ENCODE results near the gene MYO15A.
A peak's percentile ranks its signal among the peaks of the same experiment; 100 is the strongest.

MYO15A gene

GRCh38 chr17:18218756-18219415 lies 110.3 kb downstream of the MYO15A start:
- H3K9ac ChIP-seq (ENCODE audit: insufficient read length, low read depth), result no peak overlapping the region
- DNase-seq (ENCODE audit: low read depth, low spot score), result no peak
- no peaks in the 10 kb centered on the region for H3K9me3 ChIP-seq (ENCODE audit: insufficient read depth, low read length)
- peaks cover 3% of the 10 kb centered on the region for H3K4me1 ChIP-seq (ENCODE audit: insufficient read depth, insufficient read length)
- H3K4me3 ChIP-seq (ENCODE audit: insufficient read length, low read depth), result no peak overlapping the region
- no peaks in the 10 kb centered on the region for H3K36me3 ChIP-seq (ENCODE audit: insufficient read depth, insufficient read length, low read length)
- TF ChIP-seq SUZ12 (IDR thresholded peaks at IDR 0.05; ENCODE audit: extremely low read depth, insufficient read depth, insufficient read length) (no peak), YY1 (IDR thresholded peaks at IDR 0.05; ENCODE audit: insufficient read depth, insufficient read length) (no peak), ZNF274 (IDR thresholded peaks at IDR 0.05; ENCODE audit: low read depth, low read length) (no peak)
- H3K27me3 ChIP-seq (ENCODE audit: insufficient read depth, insufficient read length), result no peaks in the 10 kb centered on the region

GRCh38 chr17:18224053-18224386 lies 115.5 kb downstream of the MYO15A start:
- Histone ChIP-seq H3K27me3 (ENCODE audit: insufficient read depth, insufficient read length) (no peaks in the 10 kb centered on the region), H3K4me1 (ENCODE audit: insufficient read depth, insufficient read length) (peaks cover 5% of the 10 kb centered on the region), H3K4me3 (ENCODE audit: insufficient read length, low read depth) (peak overlapping the region; percentile 33), H3K36me3 (ENCODE audit: insufficient read depth, insufficient read length, low read length) (peaks cover 6% of the 10 kb centered on the region), H3K9me3 (ENCODE audit: insufficient read depth, low read length) (no peaks in the 10 kb centered on the region), H3K9ac (ENCODE audit: insufficient read length, low read depth) (peak overlapping the region; percentile 86)
- no peak for TF ChIP-seq SUZ12 (IDR thresholded peaks at IDR 0.05; ENCODE audit: extremely low read depth, insufficient read depth, insufficient read length)
- TF ChIP-seq ZNF274 (IDR thresholded peaks at IDR 0.05; ENCODE audit: low read depth, low read length), result no peak
- no peak for TF ChIP-seq YY1 (IDR thresholded peaks at IDR 0.05; ENCODE audit: insufficient read depth, insufficient read length)
- no peak for DNase-seq (ENCODE audit: low read depth, low spot score)

GRCh38 chr17:18224387-18225120 lies 116.0 kb downstream of the MYO15A start:
- DNase-seq (ENCODE audit: low read depth, low spot score), result peak; percentile 79
- Histone ChIP-seq H3K4me1 (ENCODE audit: insufficient read depth, insufficient read length) (peaks cover 5% of the 10 kb centered on the region), H3K27me3 (ENCODE audit: insufficient read depth, insufficient read length) (no peaks in the 10 kb centered on the region), H3K4me3 (ENCODE audit: insufficient read length, low read depth) (peak overlapping the region; percentile 52), H3K9me3 (ENCODE audit: insufficient read depth, low read length) (no peaks in the 10 kb centered on the region), H3K36me3 (ENCODE audit: insufficient read depth, insufficient read length, low read length) (peaks cover 8% of the 10 kb centered on the region), H3K9ac (ENCODE audit: insufficient read length, low read depth) (peak overlapping the region; percentile 86)
- TF ChIP-seq SUZ12 (IDR thresholded peaks at IDR 0.05; ENCODE audit: extremely low read depth, insufficient read depth, insufficient read length) (no peak), ZNF274 (IDR thresholded peaks at IDR 0.05; ENCODE audit: low read depth, low read length) (no peak), YY1 (IDR thresholded peaks at IDR 0.05; ENCODE audit: insufficient read depth, insufficient read length) (no peak)

- Histone ChIP-seq H3K36me3 (ENCODE audit: insufficient read depth, insufficient read length, low read length) (peaks cover 13% of the 10 kb centered on the region), H3K27me3 (ENCODE audit: insufficient read depth, insufficient read length) (no peaks in the 10 kb centered on the region), H3K4me3 (ENCODE audit: insufficient read length, low read depth) (peak within 1 kb of the TSS; percentile 79), H3K4me1 (ENCODE audit: insufficient read depth, insufficient read length) (peaks cover 8% of the 10 kb centered on the region), H3K9me3 (ENCODE audit: insufficient read depth, low read length) (no peaks in the 10 kb centered on the region), H3K9ac (ENCODE audit: insufficient read length, low read depth) (peak within 1 kb of the TSS; percentile 92)
- TF ChIP-seq YY1 (IDR thresholded peaks at IDR 0.05; ENCODE audit: insufficient read depth, insufficient read length) (no peak), ZNF274 (IDR thresholded peaks at IDR 0.05; ENCODE audit: low read depth, low read length) (no peak), SUZ12 (IDR thresholded peaks at IDR 0.05; ENCODE audit: extremely low read depth, insufficient read depth, insufficient read length) (no peak)
- DNase-seq (ENCODE audit: low read depth, low spot score), result peak; percentile 88
These were observed 116.6 kb downstream of the MYO15A start, which contains the start of gene LLGL1 for GRCh38 chr17:18225121-18225641. Gene LLGL1, plus strand, starts transcription at chr17:18225635. Its CDS starts 48 bp downstream, at chr17:18225683.

- no peak for DNase-seq (ENCODE audit: low read depth, low spot score)
These were observed 117.2 kb downstream of the MYO15A start for GRCh38 chr17:18225642-18226283.

GRCh38 chr17:18226284-18226945 lies 117.9 kb downstream of the MYO15A start:
- Histone ChIP-seq H3K4me3 (ENCODE audit: insufficient read length, low read depth) (peak overlapping the region; percentile 79), H3K9me3 (ENCODE audit: insufficient read depth, low read length) (no peaks in the 10 kb centered on the region), H3K4me1 (ENCODE audit: insufficient read depth, insufficient read length) (peaks cover 10% of the 10 kb centered on the region), H3K9ac (ENCODE audit: insufficient read length, low read depth) (peak overlapping the region; percentile 92), H3K27me3 (ENCODE audit: insufficient read depth, insufficient read length) (no peaks in the 10 kb centered on the region), H3K36me3 (ENCODE audit: insufficient read depth, insufficient read length, low read length) (peaks cover 13% of the 10 kb centered on the region)
- no peak for DNase-seq (ENCODE audit: low read depth, low spot score)
- TF ChIP-seq SUZ12 (IDR thresholded peaks at IDR 0.05; ENCODE audit: extremely low read depth, insufficient read depth, insufficient read length), result no peak
- no peak for TF ChIP-seq YY1 (IDR thresholded peaks at IDR 0.05; ENCODE audit: insufficient read depth, insufficient read length)
- no peak for TF ChIP-seq ZNF274 (IDR thresholded peaks at IDR 0.05; ENCODE audit: low read depth, low read length)

More at GRCh38 chr17:18225642-18226283, 117.2 kb downstream of the MYO15A start:
- H3K4me1 ChIP-seq (ENCODE audit: insufficient read depth, insufficient read length), result peaks cover 10% of the 10 kb centered on the region
- no peaks in the 10 kb centered on the region for H3K9me3 ChIP-seq (ENCODE audit: insufficient read depth, low read length)
- no peaks in the 10 kb centered on the region for H3K27me3 ChIP-seq (ENCODE audit: insufficient read depth, insufficient read length)
- peak overlapping the region; percentile 92 for H3K9ac ChIP-seq (ENCODE audit: insufficient read length, low read depth)
- H3K36me3 ChIP-seq (ENCODE audit: insufficient read depth, insufficient read length, low read length), result peaks cover 13% of the 10 kb centered on the region
- H3K4me3 ChIP-seq (ENCODE audit: insufficient read length, low read depth), result peak overlapping the region; percentile 79
- TF ChIP-seq SUZ12 (IDR thresholded peaks at IDR 0.05; ENCODE audit: extremely low read depth, insufficient read depth, insufficient read length) (no peak), ZNF274 (IDR thresholded peaks at IDR 0.05; ENCODE audit: low read depth, low read length) (no peak), YY1 (IDR thresholded peaks at IDR 0.05; ENCODE audit: insufficient read depth, insufficient read length) (no peak)
